ENCODE results near the gene L2HGDH.
A peak's percentile ranks its signal among the peaks of the same experiment; 100 is the strongest.

Gene L2HGDH

DNA sequence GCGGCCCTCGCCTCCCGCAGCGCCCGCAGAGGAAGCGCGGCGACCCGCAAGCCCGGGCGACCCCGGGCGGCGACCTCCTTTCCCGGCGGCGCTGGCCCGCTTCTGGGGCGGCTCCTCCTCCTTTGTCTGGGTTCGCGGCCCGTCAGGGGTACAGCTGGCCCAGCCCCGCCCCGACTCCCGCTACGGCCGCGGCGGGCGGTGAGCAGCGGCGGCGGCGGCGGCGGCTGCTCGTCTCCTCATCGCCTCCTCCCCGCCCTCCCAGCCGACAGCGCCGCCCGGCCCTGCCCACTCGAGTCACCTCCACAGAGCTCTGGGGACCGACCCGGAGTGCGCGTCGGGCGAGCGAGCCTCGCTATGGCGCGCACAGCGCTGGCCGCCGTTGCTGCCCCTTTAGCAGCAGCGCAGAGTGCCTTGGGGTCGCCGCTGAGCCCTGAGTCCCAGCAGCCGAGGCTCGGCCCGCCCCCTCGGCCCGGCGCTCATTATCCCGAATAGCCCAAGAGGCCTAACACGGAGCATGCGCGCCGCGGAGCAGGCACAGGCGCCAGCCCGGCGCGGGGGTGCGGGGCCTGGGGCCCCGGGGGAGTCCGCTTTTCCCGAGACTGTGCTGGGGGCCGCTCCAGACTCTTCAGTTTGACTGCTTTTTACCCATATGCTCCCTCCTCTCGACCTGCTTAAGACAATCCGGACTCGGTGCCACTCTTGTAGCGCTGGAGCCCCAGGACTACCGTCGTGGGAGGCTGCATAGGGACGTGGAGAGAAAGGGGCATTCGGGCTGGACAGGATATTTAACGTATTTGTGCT, 80.4 kb downstream of the L2HGDH start, which contains the start of gene SOS2:
TSS of gene SOS2 (minus strand) at position 104 of the 801 bp plus-strand sequence. CDS start 295 bp downstream, outside the sequence.
- TF ChIP-seq, protein P1, sequence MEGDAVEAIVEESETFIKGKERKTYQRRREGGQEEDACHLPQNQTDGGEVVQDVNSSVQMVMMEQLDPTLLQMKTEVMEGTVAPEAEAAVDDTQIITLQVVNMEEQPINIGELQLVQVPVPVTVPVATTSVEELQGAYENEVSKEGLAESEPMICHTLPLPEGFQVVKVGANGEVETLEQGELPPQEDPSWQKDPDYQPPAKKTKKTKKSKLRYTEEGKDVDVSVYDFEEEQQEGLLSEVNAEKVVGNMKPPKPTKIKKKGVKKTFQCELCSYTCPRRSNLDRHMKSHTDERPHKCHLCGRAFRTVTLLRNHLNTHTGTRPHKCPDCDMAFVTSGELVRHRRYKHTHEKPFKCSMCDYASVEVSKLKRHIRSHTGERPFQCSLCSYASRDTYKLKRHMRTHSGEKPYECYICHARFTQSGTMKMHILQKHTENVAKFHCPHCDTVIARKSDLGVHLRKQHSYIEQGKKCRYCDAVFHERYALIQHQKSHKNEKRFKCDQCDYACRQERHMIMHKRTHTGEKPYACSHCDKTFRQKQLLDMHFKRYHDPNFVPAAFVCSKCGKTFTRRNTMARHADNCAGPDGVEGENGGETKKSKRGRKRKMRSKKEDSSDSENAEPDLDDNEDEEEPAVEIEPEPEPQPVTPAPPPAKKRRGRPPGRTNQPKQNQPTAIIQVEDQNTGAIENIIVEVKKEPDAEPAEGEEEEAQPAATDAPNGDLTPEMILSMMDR (IDR thresholded peaks at IDR 0.05; ENCODE audit: insufficient read depth, missing control alignments): no peak
- FAIRE-seq: no peak
- DNase-seq (ENCODE audit: insufficient read length, low spot score): peak; percentile 61

DNA sequence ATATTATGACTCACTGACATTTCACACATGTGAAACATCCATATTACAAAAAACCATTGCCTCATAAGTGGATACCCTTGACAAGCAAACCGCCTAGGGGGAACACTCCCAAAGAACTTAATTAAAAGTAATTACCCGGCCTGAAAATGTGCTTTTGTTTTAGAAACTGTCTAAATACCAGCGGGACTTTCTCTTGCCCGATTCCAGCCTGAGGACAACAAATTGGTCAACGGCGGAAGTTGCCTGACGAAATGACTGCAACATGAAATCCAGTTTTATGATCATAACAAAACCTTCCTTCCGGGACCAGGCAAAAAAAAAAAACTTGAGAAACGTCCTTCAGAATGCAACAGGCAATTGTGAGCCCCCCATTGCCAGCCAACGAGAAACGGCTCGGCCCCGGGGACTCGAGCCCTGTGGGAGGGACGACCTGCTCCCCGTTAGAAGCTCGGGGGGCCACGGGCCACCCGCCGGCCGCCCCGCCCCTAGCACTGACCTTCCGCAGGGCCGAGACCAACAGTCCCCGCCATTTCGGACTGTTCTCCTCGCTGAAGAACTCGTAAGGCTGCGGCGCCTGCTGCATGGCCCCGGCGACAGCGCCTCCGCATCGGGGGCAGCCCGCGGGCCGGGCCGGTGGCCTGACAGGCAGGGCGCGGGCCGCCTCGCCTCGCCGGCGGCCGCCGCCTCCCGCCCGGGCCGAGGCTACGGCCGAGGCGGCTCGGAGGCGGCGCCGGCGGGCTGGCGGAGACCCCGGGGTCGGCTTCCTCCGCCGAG, 81.1 kb downstream of the L2HGDH start:
- TF ChIP-seq, protein P1 (IDR thresholded peaks at IDR 0.05; ENCODE audit: insufficient read depth, missing control alignments): no peak
- FAIRE-seq: no peak
- no peak for DNase-seq (ENCODE audit: insufficient read length, low spot score)

DNA sequence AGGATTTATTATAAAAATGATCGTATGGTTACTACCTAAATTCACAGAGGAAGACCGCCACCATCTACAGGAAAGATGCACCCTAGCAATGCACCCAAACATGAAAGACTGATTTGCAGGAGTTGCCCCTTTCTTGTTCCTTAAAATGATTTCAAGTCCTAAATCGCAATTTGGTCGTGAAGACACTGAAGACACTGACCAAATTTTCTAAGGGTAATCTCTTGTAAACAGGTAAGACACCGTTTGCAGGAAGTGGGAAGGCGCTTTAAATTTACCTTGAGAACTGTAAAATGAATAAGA, 81.7 kb downstream of the L2HGDH start:
- no peak for FAIRE-seq
- TF ChIP-seq, protein P1 (IDR thresholded peaks at IDR 0.05; ENCODE audit: insufficient read depth, missing control alignments): no peak
- no peak for DNase-seq (ENCODE audit: insufficient read length, low spot score)

DNA sequence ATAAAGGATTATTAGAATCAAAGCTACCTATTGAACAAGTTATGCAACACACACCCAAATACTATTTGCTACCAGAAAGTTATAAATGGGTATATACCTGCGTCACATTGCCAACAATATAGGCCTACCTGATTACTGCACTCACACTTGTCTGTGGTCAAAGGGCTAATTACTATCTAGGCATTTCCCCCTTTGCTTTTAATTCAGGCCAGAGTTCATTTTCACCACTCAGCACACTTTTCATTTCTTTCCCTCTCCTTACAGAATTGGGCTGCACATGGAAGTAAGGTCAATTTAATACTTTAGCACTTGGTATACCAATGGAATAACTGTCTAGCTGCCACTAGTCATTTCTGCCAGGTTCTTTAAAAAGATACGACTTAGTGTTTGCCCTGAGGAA, 82.3 kb downstream of the L2HGDH start:
- FAIRE-seq (no peak), DNase-seq (ENCODE audit: insufficient read length, low spot score) (no peak)
- TF ChIP-seq, protein P1 (IDR thresholded peaks at IDR 0.05; ENCODE audit: insufficient read depth, missing control alignments): no peak

DNA sequence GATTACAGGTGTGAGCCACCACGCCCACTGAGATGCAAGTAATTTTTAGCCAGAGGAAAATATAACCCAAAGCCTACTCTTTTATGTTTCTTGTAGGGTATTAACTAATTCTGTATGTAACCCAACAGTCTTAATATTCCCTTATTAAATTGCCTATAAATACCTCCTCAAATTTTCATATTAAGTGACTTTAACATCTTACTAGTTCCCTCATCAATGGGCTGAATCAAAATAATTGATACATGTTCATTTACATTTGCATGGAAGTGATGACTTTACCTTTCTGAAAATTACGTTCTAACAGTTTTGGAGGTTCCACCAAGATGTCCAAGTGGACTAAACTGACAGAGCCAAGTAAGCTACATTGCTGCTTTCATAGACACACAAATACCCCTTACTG, 83.7 kb downstream of the L2HGDH start:
- TF ChIP-seq, protein P1 (IDR thresholded peaks at IDR 0.05; ENCODE audit: insufficient read depth, missing control alignments): no peak
- DNase-seq (ENCODE audit: insufficient read length, low spot score) (no peak), FAIRE-seq (no peak)

DNA sequence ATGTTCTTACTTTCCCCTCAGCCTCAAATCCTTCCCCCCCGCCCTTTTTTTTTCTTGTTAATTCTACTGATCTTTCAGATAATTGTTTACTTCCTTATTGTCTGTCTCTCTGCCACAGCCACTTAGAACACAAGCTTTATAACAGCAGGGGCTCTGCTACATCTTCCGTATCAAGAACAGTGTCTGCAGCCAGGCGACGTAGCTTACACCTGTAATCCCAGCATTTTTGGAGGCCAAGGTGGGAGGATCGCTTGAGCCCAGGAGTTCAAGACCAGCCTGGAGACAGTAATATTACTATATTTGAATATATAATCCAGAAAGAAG, 86.1 kb downstream of the L2HGDH start:
- TF ChIP-seq, protein P1 (IDR thresholded peaks at IDR 0.05; ENCODE audit: insufficient read depth, missing control alignments): no peak
- FAIRE-seq (no peak), DNase-seq (ENCODE audit: insufficient read length, low spot score) (no peak)
